HCT116 (cell line): Measurements from ENCODE around the gene MFN1.

Source experiments
- CTCF ChIP-seq, 3 experiments: fragments of 200-600 bp in 1 of 3; sonication (generic) in 1 of 3; IDR thresholded peaks in 2 of 3; conservative IDR thresholded peaks in 1 of 3; 2 replicates each; pipeline ENCODE4 v1.5.1; 2012 to 2017; ENCODE audit warnings: low read depth in 2 of 3, low read length in 2 of 3, antibody characterized with exemption in 1 of 3, borderline replicate concordance in 1 of 3, control low read depth in 1 of 3, mild to moderate bottlenecking in 1 of 3, mixed read lengths in 1 of 3, mixed run types in 1 of 3, moderate library complexity in 1 of 3; ENCODE audit not compliant: insufficient read depth in 1 of 3
- EGR1 ChIP-seq: IDR thresholded peaks from 2 replicates; pipeline ENCODE4 v1.6.1; 2012; ENCODE audit warnings: low read depth
- ELF1 ChIP-seq: IDR thresholded peaks from 2 replicates; pipeline ENCODE4 v1.6.1; 2012; ENCODE audit warnings: low read depth, borderline replicate concordance
- EZH2phosphoT487 ChIP-seq: fragments of 200-600 bp; IDR thresholded peaks from 2 replicates; pipeline ENCODE4 v1.6.1; 2018; ENCODE audit warnings: antibody characterized with exemption, borderline replicate concordance
- JUND ChIP-seq: IDR thresholded peaks from 2 replicates; pipeline ENCODE4 v1.6.1; 2012
- MAX ChIP-seq: IDR thresholded peaks from 2 replicates; pipeline ENCODE4 v1.6.1; 2012
- POLR2AphosphoS5 ChIP-seq: IDR thresholded peaks from 2 replicates; pipeline ENCODE4 v1.6.1; 2011; ENCODE audit warnings: mild to moderate bottlenecking, low read depth, low read length, moderate library complexity

DNA sequence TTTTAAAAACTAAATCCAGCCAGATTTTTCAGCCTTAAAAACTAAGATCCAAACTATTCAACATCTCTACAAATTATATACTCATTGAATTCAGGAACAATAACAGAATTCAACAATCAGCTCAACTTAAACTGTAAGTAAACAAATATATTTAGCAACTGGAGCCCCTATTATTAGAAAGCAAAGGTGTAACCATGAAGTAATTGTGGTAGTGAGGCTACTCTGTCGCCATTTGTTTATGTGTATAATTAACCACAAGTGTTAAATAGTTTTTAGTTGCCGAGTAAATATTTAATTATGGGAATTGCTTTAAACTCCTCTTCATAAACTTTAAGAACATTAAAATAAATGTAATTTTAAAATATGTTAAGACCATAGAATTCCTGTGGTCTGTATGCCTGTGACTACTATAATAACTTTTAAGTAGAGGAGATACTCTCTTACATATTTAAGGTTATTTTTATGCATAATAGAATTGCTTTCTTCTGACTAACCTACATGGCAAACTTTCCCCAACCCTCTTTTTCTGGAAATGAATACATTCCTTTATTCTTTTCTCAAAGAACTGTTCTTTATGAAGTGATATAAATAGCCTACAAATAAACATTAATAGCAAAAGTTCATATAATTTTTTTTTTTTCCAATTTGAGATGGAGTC, 51.2 kb downstream of the MFN1 start:
- no peak for TF ChIP-seq CTCF (IDR thresholded peaks at IDR 0.05 in 2 of 3, conservative IDR thresholded peaks at IDR 0.05 in 1 of 3; ENCODE audit: borderline replicate concordance in 1 of 3, insufficient read depth in 1 of 3, low read depth in 2 of 3, low read length in 2 of 3)
- TF ChIP-seq EGR1, result no peak
- no peak for TF ChIP-seq MAX
- no peak for TF ChIP-seq JUND
- no peak for TF ChIP-seq POLR2AphosphoS5
- TF ChIP-seq ELF1, result no peak
- TF ChIP-seq EZH2phosphoT487, result no peak
